Astrocyte (in vitro differentiated cells and primary cell): Measurements from ENCODE around the gene LSM2. TPM values are rescaled to one million over a fixed set of nuclear protein-coding genes. Genes with fewer than 3 reads are reported as not detected.

Experiments used
- DNase-seq: peaks from one replicate; pipeline ENCODE4 v3.0.0-alpha.2; 2010; ENCODE audit warnings: low read depth
- FAIRE-seq: peaks from 2 replicates; lab custom pipeline; 2011; peaks lifted over from hg19 to GRCh38; lab: Jason Lieb, UNC
- H2AFZ ChIP-seq: 2 replicates; pipeline ENCODE4 v1.6.0; 2012; ENCODE audit warnings: low read depth, low read length, inconsistent platforms
- H3K27ac ChIP-seq: 2 replicates; pipeline ENCODE4 v1.5.1; 2011; ENCODE audit warnings: low read depth, low read length, inconsistent platforms
- H3K27me3 ChIP-seq: 2 replicates; pipeline ENCODE4 v1.6.0; 2011; ENCODE audit warnings: low read length, inconsistent platforms; ENCODE audit not compliant: insufficient read depth
- H3K36me3 ChIP-seq: 2 replicates; pipeline ENCODE4 v1.5.1; 2011; ENCODE audit warnings: low read length, inconsistent platforms; ENCODE audit not compliant: insufficient read depth
- H3K4me1 ChIP-seq: 2 replicates; pipeline ENCODE4 v1.5.1; 2011; ENCODE audit warnings: low read length, inconsistent platforms; ENCODE audit not compliant: insufficient read depth
- H3K4me2 ChIP-seq: 2 replicates; pipeline ENCODE4 v1.6.0; 2012; ENCODE audit warnings: low read length, inconsistent platforms
- H3K4me3 ChIP-seq: 2 replicates; pipeline ENCODE4 v1.5.1; 2011; ENCODE audit warnings: low read depth, mild to moderate bottlenecking, low read length, inconsistent platforms; ENCODE audit not compliant: insufficient read depth
- H3K79me2 ChIP-seq: 2 replicates; pipeline ENCODE4 v1.6.0; 2012; ENCODE audit warnings: mild to moderate bottlenecking, low read length, inconsistent platforms; ENCODE audit not compliant: insufficient read depth
- H3K9ac ChIP-seq: 2 replicates; pipeline ENCODE4 v1.6.0; 2012; ENCODE audit warnings: mild to moderate bottlenecking, low read length, inconsistent platforms
- H3K9me3 ChIP-seq: 2 replicates; pipeline ENCODE4 v1.5.1; 2012; ENCODE audit warnings: low read depth, mild to moderate bottlenecking, low read length, inconsistent platforms; ENCODE audit not compliant: insufficient read depth
- H4K20me1 ChIP-seq: 2 replicates; pipeline ENCODE4 v1.6.0; 2012; ENCODE audit warnings: low read length, inconsistent platforms; ENCODE audit not compliant: insufficient read depth
- H3K27ac Mint-ChIP-seq: one replicate; pipeline ENCODE4 v1.8.0; 2021; ENCODE audit warnings: mild to moderate bottlenecking, mixed read lengths; ENCODE audit not compliant: unreplicated experiment
- H3K27me3 Mint-ChIP-seq: one replicate; pipeline ENCODE4 v1.8.0; 2021; ENCODE audit warnings: low read depth, mixed read lengths; ENCODE audit not compliant: unreplicated experiment
- H3K36me3 Mint-ChIP-seq: one replicate; pipeline ENCODE4 v1.8.0; 2021; ENCODE audit warnings: low read depth, mixed read lengths; ENCODE audit not compliant: unreplicated experiment
- H3K4me1 Mint-ChIP-seq: one replicate; pipeline ENCODE4 v1.8.0; 2021; ENCODE audit warnings: low read depth, mixed read lengths; ENCODE audit not compliant: unreplicated experiment
- H3K4me3 Mint-ChIP-seq: one replicate; pipeline ENCODE4 v1.8.0; 2021; ENCODE audit warnings: mild to moderate bottlenecking, moderate library complexity, mixed read lengths; ENCODE audit not compliant: unreplicated experiment
- H3K9me3 Mint-ChIP-seq: one replicate; pipeline ENCODE4 v1.8.0; 2021; ENCODE audit warnings: mild to moderate bottlenecking, mixed read lengths; ENCODE audit not compliant: unreplicated experiment
- CTCF ChIP-seq: IDR thresholded peaks from 2 replicates; pipeline ENCODE4 v1.5.1; 2011; ENCODE audit warnings: low read depth, mild to moderate bottlenecking, inconsistent platforms, low read length, moderate library complexity; ENCODE audit not compliant: insufficient read depth
- EZH2 ChIP-seq: IDR thresholded peaks from 2 replicates; pipeline ENCODE4 v1.6.1; 2012; ENCODE audit warnings: mild to moderate bottlenecking, low read length, inconsistent platforms; ENCODE audit not compliant: insufficient read depth
- total RNA-seq: library from RNA; stranded (reverse); gene quantifications from 2 replicates; pipeline ENCODE4 v1.2.1, GENCODE V29; 2021

Gene LSM2
- total RNA-seq, 1 donor from 2014 or later, result 43.8 TPM

DNA sequence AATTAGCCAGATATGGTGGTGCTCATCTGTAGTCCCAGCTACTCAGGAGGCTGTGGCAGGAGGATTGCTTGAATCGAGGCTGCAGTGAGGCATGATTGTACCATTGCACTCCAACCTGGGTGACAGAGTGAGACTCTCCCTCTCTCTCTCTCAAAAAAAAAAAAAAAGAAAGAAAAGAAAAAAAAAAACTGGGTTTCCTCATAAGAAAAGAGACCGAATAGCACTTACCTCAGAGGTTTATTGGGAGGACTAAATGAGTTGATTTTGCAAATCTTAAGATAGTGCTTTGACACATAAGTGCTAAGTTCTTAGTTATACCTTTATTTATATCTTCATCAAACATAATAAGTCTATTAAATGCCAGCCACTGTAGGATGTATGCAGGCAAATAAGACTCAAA, 35.9 kb downstream of the LSM2 start:
- Mint-ChIP-seq H3K9me3 (no peaks in the 10 kb centered on the region), H3K4me3 (no peak overlapping the region), H3K4me1 (no peaks in the 10 kb centered on the region), H3K27ac (no peak overlapping the region), H3K27me3 (no peaks in the 10 kb centered on the region), H3K36me3 (peaks cover 2% of the 10 kb centered on the region)
- Histone ChIP-seq H2AFZ (no peak overlapping the region), H3K36me3 (no peaks in the 10 kb centered on the region), H3K9ac (no peak overlapping the region), H3K27ac (no peak overlapping the region), H3K9me3 (no peaks in the 10 kb centered on the region), H3K4me1 (peaks cover 8% of the 10 kb centered on the region), H3K4me2 (no peak overlapping the region), H4K20me1 (no peaks in the 10 kb centered on the region), H3K27me3 (no peaks in the 10 kb centered on the region), H3K4me3 (no peak overlapping the region), H3K79me2 (no peaks in the 10 kb centered on the region)
- DNase-seq (no peak), FAIRE-seq (no peak)
- TF ChIP-seq EZH2, result no peak
- TF ChIP-seq CTCF, result no peak

DNA sequence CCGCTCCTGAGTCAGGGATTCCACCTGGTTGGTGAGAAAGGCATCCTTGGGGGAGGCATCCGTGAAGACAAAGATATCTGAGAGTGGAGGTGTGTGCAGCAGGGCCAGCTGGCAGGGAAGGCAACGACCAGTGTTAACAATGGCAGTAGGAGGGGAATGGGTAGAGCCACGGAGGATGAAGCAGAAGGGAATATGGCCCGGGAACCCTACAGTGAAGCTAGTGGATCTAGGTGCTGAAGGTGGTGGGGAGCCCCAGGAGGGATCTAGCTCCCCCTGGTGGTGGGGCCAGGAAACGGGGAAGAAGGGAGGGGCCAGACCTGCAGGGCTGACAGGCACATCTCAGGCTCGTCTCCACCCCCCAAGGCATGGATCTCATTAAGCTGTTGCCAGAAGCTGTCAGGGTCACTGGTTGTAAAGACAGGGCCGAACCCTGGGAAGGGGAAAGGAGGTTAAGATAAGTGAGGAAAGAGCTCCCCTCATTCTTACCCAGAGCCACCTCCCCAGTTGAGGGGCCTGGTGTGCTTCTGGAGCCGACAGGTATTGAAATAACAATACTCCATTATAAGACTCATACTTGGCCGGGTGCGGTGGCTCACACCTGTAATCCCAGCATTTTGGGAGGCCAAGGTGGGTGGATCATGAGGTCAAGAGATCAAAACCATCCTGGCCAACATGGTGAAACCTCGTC, 36.9 kb downstream of the LSM2 start:
- no peaks in the 10 kb centered on the region for H3K27me3 Mint-ChIP-seq
- no peak for DNase-seq
- Histone ChIP-seq H3K9ac (no peak overlapping the region), H3K79me2 (no peaks in the 10 kb centered on the region), H3K4me2 (no peak overlapping the region), H3K4me3 (no peak overlapping the region), H3K9me3 (no peaks in the 10 kb centered on the region), H4K20me1 (no peaks in the 10 kb centered on the region), H3K4me1 (peaks cover 8% of the 10 kb centered on the region), H2AFZ (no peak overlapping the region), H3K27me3 (no peaks in the 10 kb centered on the region), H3K27ac (no peak overlapping the region), H3K36me3 (no peaks in the 10 kb centered on the region)
- TF ChIP-seq CTCF (peak; percentile 37), EZH2 (no peak)
- peaks cover 2% of the 10 kb centered on the region for H3K36me3 Mint-ChIP-seq
- no peak for FAIRE-seq
- H3K27ac Mint-ChIP-seq, result peak overlapping the region; percentile 77
- H3K4me3 Mint-ChIP-seq, result no peak overlapping the region
- H3K9me3 Mint-ChIP-seq, result no peaks in the 10 kb centered on the region
- no peaks in the 10 kb centered on the region for H3K4me1 Mint-ChIP-seq
